Nasal cavity respiratory epithelium epithelial cell of viscerocranial mucosa (primary cell): ENCODE data around the gene SULT4A1. TPM values are rescaled to one million over a fixed set of nuclear protein-coding genes. Genes with fewer than 3 reads are reported as not detected.

ENCODE experiments used
- total RNA-seq: library from RNA; depleted of rRNA; stranded (reverse); fragments of >200 nt; gene quantifications from 2 replicates; pipeline ENCODE4 v1.2.3, GENCODE V29; 2014

SULT4A1 gene, protein sequence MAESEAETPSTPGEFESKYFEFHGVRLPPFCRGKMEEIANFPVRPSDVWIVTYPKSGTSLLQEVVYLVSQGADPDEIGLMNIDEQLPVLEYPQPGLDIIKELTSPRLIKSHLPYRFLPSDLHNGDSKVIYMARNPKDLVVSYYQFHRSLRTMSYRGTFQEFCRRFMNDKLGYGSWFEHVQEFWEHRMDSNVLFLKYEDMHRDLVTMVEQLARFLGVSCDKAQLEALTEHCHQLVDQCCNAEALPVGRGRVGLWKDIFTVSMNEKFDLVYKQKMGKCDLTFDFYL
- under 0.01 and 0.50 TPM in 2 replicates for total RNA-seq

GRCh38 chr22:43862074-43862881, at the start of gene SULT4A1:
Gene SULT4A1, minus strand, starts transcription at chr22:43862513. Its CDS starts 131 bp downstream, at chr22:43862382.

GRCh38 chr22:43891360-43892182, 29.3 kb upstream of the SULT4A1 start, which contains the start of gene PNPLA5:
Gene PNPLA5, minus strand, starts transcription at chr22:43892013. Its CDS starts 133 bp downstream, at chr22:43891880.

DNA sequence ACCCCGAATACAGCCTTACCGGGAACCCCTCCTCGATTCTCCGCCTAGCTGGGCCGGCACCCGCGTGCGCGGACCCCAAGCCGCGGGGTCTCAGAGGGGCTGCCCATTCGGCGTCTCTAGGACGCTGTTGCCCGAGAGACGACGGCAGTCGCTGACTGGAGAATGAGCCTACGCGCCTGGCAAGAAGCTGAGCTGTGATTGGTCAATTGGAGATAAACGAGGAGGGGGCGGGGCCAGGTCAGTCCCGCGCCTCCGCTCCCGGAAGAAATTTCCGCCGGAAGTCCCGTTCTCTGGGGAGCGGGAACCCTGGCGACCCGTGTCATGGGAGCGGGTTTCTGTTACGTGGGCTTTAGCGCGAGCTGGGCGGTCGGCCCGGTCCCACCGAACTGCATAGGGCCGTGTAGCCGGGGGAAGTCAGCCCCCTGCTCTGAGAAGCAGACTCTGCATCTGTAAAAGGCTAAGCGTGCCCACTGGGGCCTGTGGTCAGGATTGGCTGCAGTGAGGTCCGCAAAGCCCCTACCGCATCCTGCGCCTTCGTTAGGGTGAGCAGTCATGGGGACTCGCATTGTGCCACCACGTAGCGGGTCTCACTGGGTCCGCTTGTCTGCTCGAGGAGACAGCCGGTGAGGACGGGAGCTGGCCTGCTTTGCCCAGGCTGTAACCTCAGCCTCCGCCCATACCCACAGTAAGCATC, 50.0 kb downstream of the SULT4A1 start, which contains the start of gene EFCAB6:
EFCAB6 (minus strand) TSS at position 157 of the 694 bp plus-strand sequence. CDS start 29,987 bp downstream, outside the sequence.

Other genes with a start within 250 kb of the SULT4A1 start
- gene EFCAB6, start 50.2 kb downstream of the SULT4A1 start, total RNA-seq = 0.68 and 1.6 TPM in 2 replicates
- not detected in 2 replicates for gene PNPLA5, start 29.5 kb upstream of the SULT4A1 start, total RNA-seq
- gene PNPLA3, start 61.3 kb upstream of the SULT4A1 start, total RNA-seq = 2.7 and 3.5 TPM in 2 replicates
- 35.9 and 38.0 TPM in 2 replicates for gene SAMM50, start 92.9 kb upstream of the SULT4A1 start, total RNA-seq
- gene PARVB, start 161.8 kb upstream of the SULT4A1 start, total RNA-seq = 2.4 and 17.9 TPM in 2 replicates